COLO829 (cell line): ENCODE measurements around the gene BCL11B.

Experiments used
- DNase-seq: peaks from one replicate; pipeline ENCODE4 v3.0.0; 2012; ENCODE audit warnings: low spot score

Gene BCL11B

GRCh38 chr14:99267837-99268781 lies 3.9 kb downstream of the BCL11B start:
- DNase-seq: no peak

- DNase-seq: no peak
Observed at GRCh38 chr14:99267381-99267780, 4.6 kb downstream of the BCL11B start.

GRCh38 chr14:99266181-99267178 lies 5.5 kb downstream of the BCL11B start:
- DNase-seq: peak; percentile 48

DNA sequence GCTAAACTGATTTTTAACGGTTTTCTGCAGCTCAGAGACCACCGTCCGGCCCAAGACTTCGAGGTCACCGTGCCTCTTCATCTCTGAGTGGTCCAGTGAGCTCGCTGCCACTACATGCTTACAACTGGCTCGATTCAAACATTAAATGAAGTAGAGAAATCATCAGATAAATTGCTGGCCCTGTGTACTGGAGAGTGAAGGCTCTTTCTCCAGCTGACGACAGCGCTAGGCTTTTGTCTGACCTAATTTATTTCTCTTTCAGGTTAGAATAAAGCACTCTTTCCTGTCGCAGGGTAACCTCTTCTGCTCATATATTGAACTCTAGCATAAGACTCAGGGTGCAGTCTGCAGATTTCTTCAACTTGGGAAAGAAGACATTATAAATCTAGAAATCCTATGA lies 6.4 kb downstream of the BCL11B start:
- DNase-seq: no peak

DNA sequence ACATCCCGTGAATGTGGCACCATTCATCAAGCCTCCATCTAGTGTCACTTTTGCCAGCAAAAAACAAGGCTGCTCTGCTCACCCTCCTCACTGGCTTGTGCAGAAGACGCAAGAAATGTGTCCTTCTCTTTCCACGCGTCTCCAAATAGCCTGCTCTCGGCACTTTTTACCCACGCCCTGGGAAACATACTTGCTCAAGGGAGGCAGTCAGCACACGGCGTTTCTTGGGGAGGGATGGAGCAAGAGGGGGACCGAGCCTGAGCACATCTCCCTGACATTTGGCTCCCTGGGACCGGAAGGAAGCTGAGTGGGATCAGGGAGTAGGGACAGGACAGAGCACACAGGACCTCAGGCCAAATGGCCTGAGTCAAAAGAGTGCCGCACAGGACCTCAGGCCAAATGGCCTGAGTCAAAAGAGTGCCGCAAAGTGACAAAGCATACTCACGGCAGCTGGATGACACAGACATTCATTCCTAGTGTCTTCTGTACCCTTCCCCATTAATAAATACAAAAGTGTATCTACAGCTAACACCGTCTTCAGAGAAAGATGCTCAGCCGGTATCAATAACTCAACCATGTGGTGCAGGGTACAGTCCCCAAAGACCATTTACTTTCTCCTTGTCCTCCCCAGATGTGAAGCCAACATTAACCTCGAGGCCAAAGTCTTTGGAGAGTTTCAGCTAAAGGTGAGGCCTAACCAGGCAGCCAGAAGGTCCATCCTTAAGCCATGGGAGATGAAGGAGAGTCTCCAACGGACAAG lies 7.1 kb downstream of the BCL11B start:
- no peak for DNase-seq

- DNase-seq: no peak
Observed at GRCh38 chr14:99263564-99264330, 8.2 kb downstream of the BCL11B start.

DNA sequence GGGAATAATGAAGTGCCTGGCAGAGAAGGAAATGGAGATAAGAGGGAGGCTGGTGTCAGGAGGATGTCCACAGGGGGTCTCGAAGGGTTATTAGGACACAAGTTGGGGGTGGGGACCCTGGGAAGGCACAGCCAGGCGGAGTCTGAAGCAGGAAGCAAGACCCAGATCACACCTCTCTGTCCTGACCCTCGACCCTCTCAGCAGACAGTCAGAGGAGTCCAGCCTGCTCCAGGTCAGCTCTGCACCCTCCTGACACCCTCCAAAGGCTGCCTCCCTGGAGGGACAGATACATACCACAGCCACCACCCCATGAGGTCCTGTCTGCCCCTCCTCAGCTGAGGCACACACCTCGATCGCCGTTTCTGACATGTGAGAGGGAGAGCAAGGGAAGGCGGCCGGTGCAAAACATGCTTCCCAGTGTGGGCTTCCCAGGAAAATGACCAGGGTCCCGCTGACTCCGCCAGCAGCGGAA lies 9.0 kb downstream of the BCL11B start:
- DNase-seq: no peak

GRCh38 chr14:99261912-99262787 lies 9.8 kb downstream of the BCL11B start:
- DNase-seq: no peak

DNA sequence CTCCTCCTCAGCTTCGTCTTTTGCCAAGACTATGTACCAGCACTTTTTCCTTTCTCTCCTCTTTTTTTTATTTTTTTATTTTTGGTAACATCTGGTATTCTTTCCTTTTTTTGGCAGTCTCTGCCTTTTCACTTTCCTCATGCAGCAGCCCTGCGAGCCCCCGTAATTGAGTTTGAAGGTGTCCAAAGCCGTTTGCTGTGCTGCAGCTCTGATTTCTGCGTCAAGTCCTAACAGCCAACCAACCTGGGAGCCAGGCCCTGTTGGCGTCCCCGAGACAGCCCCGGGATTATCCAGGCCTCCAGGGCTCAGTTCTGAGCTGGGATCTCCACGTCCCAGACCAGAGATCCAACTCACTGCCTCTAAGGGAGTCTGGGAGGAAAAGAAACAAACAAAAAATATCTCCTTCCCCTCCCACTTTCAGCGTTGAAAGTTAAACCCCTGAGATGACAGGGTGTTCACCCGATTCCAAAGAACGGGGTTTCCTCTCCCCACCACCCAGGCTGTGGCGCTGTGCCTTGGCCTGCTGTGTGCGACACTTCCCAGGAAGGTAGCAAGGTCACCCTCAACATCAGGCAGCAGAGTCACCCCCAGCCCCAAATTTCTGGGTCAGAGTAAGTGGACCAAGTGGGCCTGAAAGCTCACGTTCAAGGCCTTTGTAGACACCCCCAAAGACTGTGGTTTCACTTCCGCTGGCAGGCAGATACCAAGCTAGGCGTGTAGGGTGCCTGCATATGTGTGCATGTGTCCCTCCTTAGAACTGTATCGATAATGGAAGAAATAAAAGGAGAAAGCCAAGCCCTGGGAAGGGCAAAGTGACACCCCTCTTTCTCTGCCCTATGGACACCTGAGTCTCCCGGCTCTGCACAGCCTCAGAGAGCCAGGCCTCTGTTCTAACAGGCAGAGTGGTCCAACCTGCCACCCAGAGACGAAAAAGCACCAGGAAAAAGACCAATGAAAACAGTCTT lies 11.1 kb downstream of the BCL11B start:
- DNase-seq: no peak

- DNase-seq: no peak
Observed at GRCh38 chr14:99260116-99260515, 11.9 kb downstream of the BCL11B start.

- DNase-seq: no peak
Observed at GRCh38 chr14:99258876-99259726, 12.9 kb downstream of the BCL11B start.

GRCh38 chr14:99258341-99258861 lies 13.6 kb downstream of the BCL11B start:
- DNase-seq: no peak

GRCh38 chr14:99257673-99258221 lies 14.2 kb downstream of the BCL11B start:
- no peak for DNase-seq

DNA sequence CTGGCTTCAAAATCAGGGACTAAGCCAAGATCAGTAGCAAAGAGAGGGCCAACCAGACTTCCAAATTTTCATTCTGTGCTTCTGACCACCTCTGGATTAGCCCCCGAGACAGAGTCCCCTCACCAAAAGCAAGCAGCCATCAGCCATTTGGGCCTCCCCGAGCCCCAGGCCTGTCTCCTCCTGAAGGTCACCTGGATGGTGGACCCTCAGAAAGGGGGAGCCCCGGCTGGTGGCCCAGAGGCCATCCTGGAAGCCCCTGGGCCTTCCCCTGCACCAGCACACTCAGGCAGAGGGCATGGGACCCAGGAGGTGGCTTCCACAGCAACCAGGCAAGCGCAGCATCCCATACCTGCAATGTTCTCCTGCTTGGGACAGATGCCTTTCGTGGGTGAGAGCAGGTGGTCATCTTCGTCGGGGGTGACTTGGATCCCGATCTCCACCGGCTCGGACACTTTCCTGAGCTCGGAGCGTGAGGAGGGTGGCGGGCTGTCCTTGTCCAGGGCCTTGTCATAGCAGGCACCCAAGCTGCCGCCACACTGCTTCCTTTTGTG lies 14.8 kb downstream of the BCL11B start:
- no peak for DNase-seq

- DNase-seq: no peak
Observed at GRCh38 chr14:99256483-99256874, 15.5 kb downstream of the BCL11B start.

DNA sequence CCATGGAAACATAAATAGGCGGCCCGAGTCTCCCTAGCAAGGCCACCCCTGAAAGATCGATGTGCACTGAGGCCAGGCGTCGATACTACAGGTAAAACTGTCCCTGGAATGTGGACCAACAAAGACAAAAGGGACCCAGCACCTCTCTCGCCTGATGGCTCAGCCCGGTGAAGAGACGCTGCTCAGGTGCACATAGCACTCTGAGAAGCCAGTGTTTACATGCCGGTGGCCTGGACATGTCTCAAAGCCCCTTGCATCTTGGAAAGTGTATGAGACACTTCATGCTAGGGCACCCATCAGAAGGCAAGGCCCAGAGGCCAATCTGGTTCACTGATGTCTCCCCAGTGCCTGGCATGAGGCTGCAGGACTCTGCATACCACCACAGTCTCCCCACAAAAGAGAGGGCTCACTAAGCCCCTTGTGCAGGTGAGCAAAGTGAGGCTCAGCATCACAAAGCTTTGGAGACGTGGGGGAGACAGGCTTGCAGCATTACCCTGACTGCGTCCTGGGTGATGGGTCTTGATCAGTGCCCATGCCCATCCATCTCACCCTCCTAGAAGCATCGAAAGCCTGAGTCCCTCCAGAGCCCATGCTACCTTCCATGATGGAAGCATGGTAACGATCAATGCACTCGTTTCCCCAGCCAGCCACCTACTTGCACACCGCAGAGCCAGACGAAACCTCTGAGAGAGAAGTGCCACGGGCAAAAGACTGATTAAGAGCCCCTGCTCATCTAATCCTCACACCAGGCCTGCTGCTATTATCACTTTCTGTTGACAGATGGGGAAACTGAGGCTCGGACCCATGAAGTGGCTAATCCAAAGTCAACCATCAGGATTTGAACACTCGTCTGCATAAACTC lies 16.1 kb downstream of the BCL11B start:
- no peak for DNase-seq
